Gastroesophageal sphincter (tissue), 4 donors: ENCODE measurements around the gene CNTN5. TPM values are rescaled to one million over a fixed set of nuclear protein-coding genes. Genes with fewer than 3 reads are reported as not detected.

Experiments used
- ATAC-seq: fragments of 150-250 bp; one replicate; pipeline ENCODE4 v1.9.1; 2016; ENCODE audit warnings: mild to moderate bottlenecking, moderate library complexity
- H3K27ac ChIP-seq, 4 donors: fragments of 200-600 bp; sonication (generic) in 3 of 4; 1 replicate in 3 of 4; 2 replicates in 1 of 4; pipeline ENCODE4 v1.5.1; 2016 to 2019
- H3K27me3 ChIP-seq: fragments of 200-600 bp; sonication (generic); one replicate; pipeline ENCODE4 v1.5.1; 2019
- H3K36me3 ChIP-seq, 2 donors: fragments of 200-600 bp; sonication (generic); one replicate each; pipeline ENCODE4 v1.5.1; 2019; ENCODE audit warnings: control low read depth in 1 of 2
- H3K4me1 ChIP-seq, 3 donors: fragments of 200-600 bp; sonication (generic); 1 replicate in 2 of 3; 2 replicates in 1 of 3; pipeline ENCODE4 v1.5.1; 2016 to 2019; ENCODE audit warnings: control low read depth in 2 of 3
- H3K4me3 ChIP-seq, 2 donors: fragments of 200-600 bp; sonication (generic); one replicate each; pipeline ENCODE4 v1.5.1; 2019; ENCODE audit warnings: mild to moderate bottlenecking in 1 of 2, moderate library complexity in 1 of 2
- H3K9me3 ChIP-seq, 3 donors: fragments of 200-600 bp; sonication (generic); one replicate each; pipeline ENCODE4 v1.5.1; 2017 to 2019; ENCODE audit warnings: control low read depth in 2 of 3
- EP300 ChIP-seq: sonication (generic); formaldehyde crosslinking; IDR thresholded peaks from one replicate; pipeline ENCODE4 v1.6.1; 2017; ENCODE audit warnings: antibody characterized with exemption, mild to moderate bottlenecking
- POLR2A ChIP-seq, 2 donors: fragments of 450-650 bp; IDR thresholded peaks; one replicate each; pipeline ENCODE4 v1.6.1; 2017; ENCODE audit warnings: antibody characterized with exemption in 2 of 2, mild to moderate bottlenecking in 2 of 2, moderate library complexity in 1 of 2
- POLR2AphosphoS5 ChIP-seq: sonication (generic); formaldehyde crosslinking; IDR thresholded peaks from one replicate; pipeline ENCODE4 v1.6.1; 2017; ENCODE audit warnings: antibody characterized with exemption
- WGBS, 2 donors: methylation state at CpG; one replicate each; pipeline ENCODE4 v1.1.5; 2018; ENCODE audit warnings: low coverage in 1 of 2; 5-methylcytosine and 5-hydroxymethylcytosine counted together
- total RNA-seq, 4 donors: library from RNA; depleted of rRNA; stranded (reverse); fragments of >200 nt; gene quantifications; one replicate each; pipeline ENCODE4 v1.1.0, GENCODE V29; 2016
- TF ChIP-seq, protein P1 (sequence below), 4 experiments: fragments of 200-600 bp in 2 of 4; fragments of 450-650 bp in 2 of 4; sonication (generic) in 1 of 4; IDR thresholded peaks; one replicate each; pipeline ENCODE4 v1.5.1; 2017 to 2019; ENCODE audit warnings: antibody characterized with exemption in 4 of 4, mild to moderate bottlenecking in 2 of 4, moderate library complexity in 2 of 4

Gene CNTN5
- total RNA-seq, 4 donors from 2014 or later = 0.16 TPM; not detected in 3

DNA sequence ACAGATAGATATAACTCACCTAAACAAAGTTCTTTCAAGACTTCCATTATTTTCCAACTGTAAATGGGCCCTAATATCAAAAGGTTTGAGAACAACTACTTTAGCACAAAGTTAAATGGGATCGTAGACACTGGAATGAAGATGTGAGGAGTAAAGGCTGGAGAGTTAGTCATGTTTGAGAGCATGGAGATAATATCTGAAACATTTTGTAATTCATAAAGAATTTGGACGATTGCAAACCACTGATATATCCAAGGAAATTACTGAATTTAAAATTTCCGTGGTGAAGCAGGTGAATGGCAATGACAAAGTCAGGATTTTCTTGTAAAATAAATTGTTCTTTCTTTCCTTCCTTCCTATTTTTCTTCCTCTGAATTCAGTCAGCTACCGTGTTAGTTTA lies 564.9 kb downstream of the CNTN5 start:
- ATAC-seq = no peak
- Histone ChIP-seq H3K27me3 (no peaks in the 10 kb centered on the region), H3K36me3 (no peaks in the 10 kb centered on the region), H3K27ac (no peak overlapping the region), H3K9me3 (peaks cover 0 to 3% (median 0%) of the 10 kb centered on the region in 3 donors), H3K4me1 (no peaks in the 10 kb centered on the region), H3K4me3 (no peak overlapping the region)
- TF ChIP-seq EP300 (no peak), POLR2A (IDR thresholded peaks at IDR 0.05) (no peak)
- TF ChIP-seq, protein P1, sequence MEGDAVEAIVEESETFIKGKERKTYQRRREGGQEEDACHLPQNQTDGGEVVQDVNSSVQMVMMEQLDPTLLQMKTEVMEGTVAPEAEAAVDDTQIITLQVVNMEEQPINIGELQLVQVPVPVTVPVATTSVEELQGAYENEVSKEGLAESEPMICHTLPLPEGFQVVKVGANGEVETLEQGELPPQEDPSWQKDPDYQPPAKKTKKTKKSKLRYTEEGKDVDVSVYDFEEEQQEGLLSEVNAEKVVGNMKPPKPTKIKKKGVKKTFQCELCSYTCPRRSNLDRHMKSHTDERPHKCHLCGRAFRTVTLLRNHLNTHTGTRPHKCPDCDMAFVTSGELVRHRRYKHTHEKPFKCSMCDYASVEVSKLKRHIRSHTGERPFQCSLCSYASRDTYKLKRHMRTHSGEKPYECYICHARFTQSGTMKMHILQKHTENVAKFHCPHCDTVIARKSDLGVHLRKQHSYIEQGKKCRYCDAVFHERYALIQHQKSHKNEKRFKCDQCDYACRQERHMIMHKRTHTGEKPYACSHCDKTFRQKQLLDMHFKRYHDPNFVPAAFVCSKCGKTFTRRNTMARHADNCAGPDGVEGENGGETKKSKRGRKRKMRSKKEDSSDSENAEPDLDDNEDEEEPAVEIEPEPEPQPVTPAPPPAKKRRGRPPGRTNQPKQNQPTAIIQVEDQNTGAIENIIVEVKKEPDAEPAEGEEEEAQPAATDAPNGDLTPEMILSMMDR (IDR thresholded peaks at IDR 0.05) = no peak
- WGBS, 2 donors = 30 to 33% methylated on average over 4 of the region's 4 CpGs

DNA sequence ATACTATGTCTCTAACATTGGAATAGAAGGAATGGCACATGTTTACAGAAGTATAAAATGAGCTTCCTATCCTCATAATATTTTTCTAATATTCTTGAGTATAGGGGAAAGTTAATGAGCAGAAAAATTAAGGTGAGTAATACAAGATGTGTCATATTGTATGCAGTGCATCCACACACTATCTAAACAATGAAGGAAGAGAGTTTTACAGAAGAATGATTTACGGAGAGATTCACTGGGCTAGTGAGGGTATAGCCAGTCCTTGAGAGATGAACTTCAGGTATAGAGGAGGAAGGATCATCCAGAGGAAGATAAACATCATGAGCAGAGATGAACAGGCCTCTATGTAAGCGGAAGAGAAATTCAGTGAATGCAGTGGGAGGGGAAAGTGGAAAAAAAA lies 569.0 kb downstream of the CNTN5 start:
- Histone ChIP-seq H3K27me3 (no peaks in the 10 kb centered on the region), H3K4me3 (no peak overlapping the region), H3K36me3 (no peaks in the 10 kb centered on the region), H3K27ac (no peak overlapping the region), H3K4me1 (no peaks in the 10 kb centered on the region), H3K9me3 (no peaks in the 10 kb centered on the region)
- no peak for TF ChIP-seq POLR2A (IDR thresholded peaks at IDR 0.05)
- no peak for TF ChIP-seq POLR2AphosphoS5
- TF ChIP-seq, protein P1 (IDR thresholded peaks at IDR 0.05) = no peak
- TF ChIP-seq EP300 = no peak
- WGBS, 2 donors = 60 to 71% methylated on average over 1 to 2 of the region's 2 CpGs
- no peak for ATAC-seq

DNA sequence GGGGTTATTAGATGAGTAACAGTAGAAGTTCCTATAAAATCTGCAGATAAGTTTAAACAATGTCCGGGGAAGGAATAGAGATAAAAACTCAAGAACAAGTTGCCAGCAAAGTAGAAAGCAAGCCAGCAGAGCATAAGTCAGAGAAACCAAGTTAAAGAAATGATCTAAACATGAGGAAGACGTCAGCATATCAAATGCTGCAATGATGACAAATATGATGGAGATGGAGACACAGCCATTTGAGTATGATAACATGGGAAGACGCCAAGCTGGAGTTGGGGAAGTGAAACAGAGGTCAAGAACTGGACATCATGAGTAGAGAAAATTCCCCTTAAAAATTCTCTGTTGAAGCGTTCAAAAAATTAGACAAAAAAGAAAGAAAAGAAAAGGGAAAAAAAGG lies 571.5 kb downstream of the CNTN5 start:
- TF ChIP-seq EP300 (no peak), POLR2AphosphoS5 (no peak), POLR2A (IDR thresholded peaks at IDR 0.05) (no peak)
- TF ChIP-seq, protein P1 (IDR thresholded peaks at IDR 0.05) = no peak
- Histone ChIP-seq H3K27ac (no peak overlapping the region), H3K27me3 (no peaks in the 10 kb centered on the region), H3K4me1 (no peaks in the 10 kb centered on the region), H3K9me3 (no peaks in the 10 kb centered on the region), H3K36me3 (no peaks in the 10 kb centered on the region), H3K4me3 (no peak overlapping the region)
- WGBS, 2 donors = 36 to 57% methylated on average over 4 of the region's 4 CpGs
- no peak for ATAC-seq

DNA sequence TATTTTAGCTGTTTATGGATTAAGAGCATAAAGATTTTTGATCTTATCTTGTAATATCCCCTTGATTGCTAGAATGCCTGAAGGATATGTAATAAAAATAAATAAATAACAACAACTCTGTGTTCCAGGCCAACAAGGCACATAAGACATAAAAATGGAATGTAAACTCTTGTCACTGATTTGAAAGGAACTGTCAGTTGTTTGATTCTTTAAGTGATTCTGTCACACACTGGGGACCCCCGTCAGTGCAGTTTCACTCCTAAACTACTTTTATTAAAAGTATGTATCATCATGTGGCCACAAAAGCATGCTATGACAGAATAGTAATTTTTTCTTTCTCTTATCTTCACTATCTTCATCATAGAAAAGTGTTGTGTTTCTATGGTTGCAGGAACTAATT lies 572.4 kb downstream of the CNTN5 start:
- WGBS, 2 donors = 46 to 85% methylated on average over 1 of the region's 1 CpG
- TF ChIP-seq EP300 (no peak), POLR2A (IDR thresholded peaks at IDR 0.05) (no peak), POLR2AphosphoS5 (no peak)
- TF ChIP-seq, protein P1 (IDR thresholded peaks at IDR 0.05) = no peak
- ATAC-seq = no peak
- H3K36me3 ChIP-seq = no peaks in the 10 kb centered on the region
- no peaks in the 10 kb centered on the region for H3K9me3 ChIP-seq
- no peak overlapping the region for H3K4me3 ChIP-seq
- H3K4me1 ChIP-seq = no peaks in the 10 kb centered on the region
- H3K27ac ChIP-seq = no peak overlapping the region
- H3K27me3 ChIP-seq = no peaks in the 10 kb centered on the region

DNA sequence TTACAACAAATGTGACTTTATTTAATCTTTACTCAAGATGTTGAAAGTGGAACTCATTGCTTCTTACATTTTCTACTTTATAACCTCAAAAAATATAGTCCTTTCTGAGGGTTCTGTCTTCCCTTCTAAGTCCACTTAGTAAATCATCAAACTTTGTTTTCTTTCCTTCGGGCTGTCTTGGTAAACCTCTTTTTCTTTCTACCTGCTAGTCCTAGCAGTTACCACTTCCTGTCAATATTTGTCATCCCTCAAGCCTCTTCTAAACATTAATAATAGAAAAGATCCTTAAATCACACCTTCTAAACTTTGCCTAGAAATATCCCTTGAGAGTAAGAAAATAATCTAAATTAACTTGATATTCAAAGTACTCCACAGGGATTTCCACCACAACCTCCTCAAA lies 580.4 kb downstream of the CNTN5 start:
- Histone ChIP-seq H3K4me3 (no peak overlapping the region), H3K27ac (no peak overlapping the region), H3K27me3 (no peaks in the 10 kb centered on the region), H3K4me1 (no peaks in the 10 kb centered on the region), H3K36me3 (no peaks in the 10 kb centered on the region), H3K9me3 (no peaks in the 10 kb centered on the region)
- WGBS, 2 donors = 81% methylated on average over 1 of the region's 1 CpG; no CpG with 5 or more reads in 1 of the 2 donors
- no peak for ATAC-seq
- no peak for TF ChIP-seq POLR2A (IDR thresholded peaks at IDR 0.05)

DNA sequence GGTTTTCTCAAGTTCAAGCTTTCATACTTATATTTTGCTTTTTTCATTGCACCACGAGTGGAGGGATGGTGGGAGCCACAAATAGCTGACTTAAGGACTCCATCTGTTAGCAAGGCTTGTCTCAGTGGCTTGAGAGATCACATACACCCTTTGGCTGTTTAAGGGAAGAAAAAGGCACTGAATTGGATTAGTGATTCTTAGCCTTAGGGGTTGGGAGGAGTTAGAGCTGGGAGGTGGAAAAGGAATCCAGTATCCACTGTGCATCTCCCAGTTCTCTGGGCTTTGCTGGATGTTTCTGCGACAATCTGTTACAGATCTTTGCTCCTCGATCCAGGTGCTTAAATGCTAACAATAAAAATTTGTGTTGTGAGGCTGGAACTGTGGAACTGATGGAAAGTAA lies 593.6 kb downstream of the CNTN5 start:
- no peak overlapping the region for H3K27ac ChIP-seq
- H3K9me3 ChIP-seq = no peaks in the 10 kb centered on the region
- no peaks in the 10 kb centered on the region for H3K4me1 ChIP-seq
- H3K27me3 ChIP-seq = no peaks in the 10 kb centered on the region
- 51 to 61% methylated on average over 2 to 3 of the region's 3 CpGs for WGBS, 2 donors
- H3K36me3 ChIP-seq = no peaks in the 10 kb centered on the region
- H3K4me3 ChIP-seq = no peak overlapping the region
- ATAC-seq = no peak
- no peak for TF ChIP-seq POLR2AphosphoS5
- no peak for TF ChIP-seq EP300
- TF ChIP-seq POLR2A (IDR thresholded peaks at IDR 0.05) = no peak
- TF ChIP-seq, protein P1 (IDR thresholded peaks at IDR 0.05) = no peak
